SK-N-MC (cell line): ENCODE results near the gene C2CD4A.
A peak's percentile ranks its signal among the peaks of the same experiment; 100 is the strongest.

Experiments
- DNase-seq: peaks from one replicate; pipeline ENCODE4 v3.0.0-alpha.2; 2011; ENCODE audit warnings: low read depth, low spot score
- H3K27ac ChIP-seq: fragments of 200-600 bp; sonication (generic); 2 replicates; pipeline ENCODE4 v1.5.1; 2016; ENCODE audit warnings: mixed run types
- H3K36me3 ChIP-seq: fragments of 200-600 bp; sonication (generic); 2 replicates; pipeline ENCODE4 v1.6.1; 2017; ENCODE audit warnings: antibody characterized with exemption, low read length, mixed read lengths; ENCODE audit not compliant: insufficient read depth
- H3K4me3 ChIP-seq: fragments of 200-600 bp; sonication (generic); 2 replicates; pipeline ENCODE4 v1.5.1; 2016
- H3K9ac ChIP-seq: fragments of 200-600 bp; sonication (generic); 2 replicates; pipeline ENCODE4 v1.8.0; 2017; ENCODE audit warnings: mixed run types, mixed read lengths; ENCODE audit not compliant: insufficient read length
- H3K9me3 ChIP-seq: fragments of 200-600 bp; sonication (generic); 2 replicates; pipeline ENCODE4 v1.6.1; 2017; ENCODE audit warnings: low read depth, mild to moderate bottlenecking, antibody characterized with exemption, low read length, moderate library complexity, mixed read lengths
- EZH2 ChIP-seq: fragments of 200-600 bp; sonication (generic); IDR thresholded peaks from one replicate; pipeline ENCODE4 v1.6.1; 2017; ENCODE audit warnings: antibody characterized with exemption
- FOXP2 ChIP-seq: optimal IDR thresholded peaks from 2 replicates; pipeline ENCODE3; 2011; ENCODE audit warnings: mild to moderate bottlenecking, moderate library complexity; ENCODE audit not compliant: insufficient read depth; ENCODE audit errors: extremely low read length, control extremely low read depth
- POLR2AphosphoS5 ChIP-seq: IDR thresholded peaks from 2 replicates; pipeline ENCODE4 v1.6.1; 2012; ENCODE audit warnings: mild to moderate bottlenecking, low read depth, low read length, borderline replicate concordance

Gene C2CD4A, protein sequence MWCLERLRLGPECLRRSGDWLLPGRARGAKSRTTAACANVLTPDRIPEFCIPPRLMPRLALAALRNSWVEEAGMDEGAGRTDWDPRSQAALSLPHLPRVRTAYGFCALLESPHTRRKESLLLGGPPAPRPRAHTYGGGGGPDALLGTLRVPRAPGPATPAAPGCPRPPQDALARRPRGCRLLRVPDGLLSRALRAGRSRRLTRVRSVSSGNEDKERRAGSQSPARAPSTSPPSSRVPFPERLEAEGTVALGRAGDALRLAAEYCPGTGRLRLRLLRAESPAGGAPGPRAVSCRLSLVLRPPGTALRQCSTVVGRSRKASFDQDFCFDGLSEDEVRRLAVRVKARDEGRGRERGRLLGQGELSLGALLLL

DNA sequence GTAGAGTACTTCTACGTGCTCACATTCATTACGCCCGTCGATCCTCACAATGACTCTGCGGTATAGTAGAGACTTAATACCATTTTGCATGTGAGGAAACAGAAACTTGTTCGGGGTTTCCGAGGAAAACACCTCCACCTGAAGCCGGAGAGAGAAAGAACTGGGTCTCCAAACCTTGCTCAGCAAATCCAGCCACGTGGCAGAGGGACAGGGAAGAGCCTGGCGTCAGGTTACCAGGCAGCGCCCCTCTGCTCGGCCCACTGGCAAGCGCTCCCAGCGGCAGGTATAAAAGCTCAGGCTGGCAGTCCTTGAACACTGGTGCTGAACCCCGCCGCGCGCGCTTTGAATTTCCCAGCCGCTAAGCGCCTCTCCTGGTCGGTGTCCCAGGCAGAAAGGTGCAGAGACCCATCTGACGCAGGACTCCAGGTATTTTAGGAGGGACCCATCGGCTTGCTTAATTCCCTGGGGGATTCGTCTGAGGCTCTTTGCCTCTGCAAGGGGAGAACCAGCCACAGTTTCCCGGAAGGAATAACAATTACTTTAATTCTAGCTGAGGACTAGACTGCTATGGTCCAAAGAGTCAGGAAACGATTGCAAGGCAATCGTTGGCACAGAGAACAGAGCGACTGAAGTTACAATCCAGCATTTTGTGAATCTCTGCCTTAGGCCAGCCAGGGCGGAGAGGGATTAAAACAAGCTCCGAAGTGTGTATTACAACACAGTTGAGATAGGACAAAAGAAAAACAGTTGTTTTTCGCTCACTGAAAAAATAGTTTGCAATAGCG is at the start of gene C2CD4A:
Gene C2CD4A (plus strand): TSS at position 315 of the 785 bp plus-strand sequence. CDS start 637 bp downstream, outside the sequence.
- DNase-seq, result no peak
- H3K36me3 ChIP-seq, result no peaks in the 10 kb centered on the region
- no peak within 1 kb of the TSS for H3K27ac ChIP-seq
- peak within 1 kb of the TSS; percentile 79 for H3K4me3 ChIP-seq
- TF ChIP-seq EZH2, result no peak
- TF ChIP-seq POLR2AphosphoS5, result no peak
- no peak for TF ChIP-seq FOXP2
- H3K9ac ChIP-seq, result no peak within 1 kb of the TSS
- no peaks in the 10 kb centered on the region for H3K9me3 ChIP-seq

- DNase-seq, result no peak
- TF ChIP-seq POLR2AphosphoS5, result no peak
- TF ChIP-seq EZH2, result no peak
- TF ChIP-seq FOXP2, result no peak
- Histone ChIP-seq H3K36me3 (0 out of 2 replicates have a peak, but pooled peaks cover 4% of the 10 kb centered on the region), H3K27ac (no peak overlapping the region), H3K9ac (no peak overlapping the region), H3K4me3 (no peak overlapping the region), H3K9me3 (no peaks in the 10 kb centered on the region)
These were observed 46.1 kb upstream of the C2CD4A start for GRCh38 chr15:62020576-62021160.

DNA sequence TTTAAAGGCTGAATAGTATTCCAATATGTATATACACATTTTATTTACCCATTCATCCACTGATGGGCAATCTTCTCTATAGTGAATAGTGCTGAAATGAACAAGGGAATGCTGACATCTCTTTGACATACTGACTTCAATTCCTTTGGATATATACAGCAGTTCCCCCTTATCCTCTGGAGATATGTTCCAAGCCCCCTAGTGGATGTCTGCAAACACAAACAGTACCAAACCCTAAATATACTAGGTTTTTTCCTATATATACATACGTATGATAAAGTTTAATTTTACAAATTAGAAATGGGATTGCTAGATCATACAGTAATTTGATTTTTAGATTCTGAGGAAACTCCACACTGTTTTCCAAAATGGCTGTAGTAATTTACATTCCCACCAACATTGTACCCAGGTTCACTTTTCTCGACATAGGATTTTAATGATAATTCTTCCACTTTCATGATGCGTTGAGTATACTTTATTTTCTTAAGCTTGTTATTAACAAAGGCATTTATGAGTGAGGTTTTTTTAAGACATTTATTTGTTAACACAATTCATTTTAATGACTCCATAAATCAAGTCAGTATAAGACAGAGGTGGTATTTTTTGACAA is 44.7 kb upstream of the C2CD4A start:
- Histone ChIP-seq H3K9ac (no peak overlapping the region), H3K27ac (no peak overlapping the region), H3K9me3 (no peaks in the 10 kb centered on the region), H3K4me3 (no peak overlapping the region), H3K36me3 (0 out of 2 replicates have a peak, but pooled peaks cover 4% of the 10 kb centered on the region)
- no peak for DNase-seq
- TF ChIP-seq EZH2 (no peak), POLR2AphosphoS5 (no peak), FOXP2 (no peak)

GRCh38 chr15:62026487-62027262 is 40.1 kb upstream of the C2CD4A start:
- TF ChIP-seq POLR2AphosphoS5, result no peak; the same call in 1 of the 2 replicates
- no peak for TF ChIP-seq EZH2
- TF ChIP-seq FOXP2, result no peak
- Histone ChIP-seq H3K9me3 (no peaks in the 10 kb centered on the region), H3K4me3 (no peak overlapping the region), H3K27ac (no peak overlapping the region), H3K36me3 (no peaks in the 10 kb centered on the region; the same call in 1 of the 2 replicates), H3K9ac (no peak overlapping the region)
- DNase-seq, result peak; percentile 30

DNA sequence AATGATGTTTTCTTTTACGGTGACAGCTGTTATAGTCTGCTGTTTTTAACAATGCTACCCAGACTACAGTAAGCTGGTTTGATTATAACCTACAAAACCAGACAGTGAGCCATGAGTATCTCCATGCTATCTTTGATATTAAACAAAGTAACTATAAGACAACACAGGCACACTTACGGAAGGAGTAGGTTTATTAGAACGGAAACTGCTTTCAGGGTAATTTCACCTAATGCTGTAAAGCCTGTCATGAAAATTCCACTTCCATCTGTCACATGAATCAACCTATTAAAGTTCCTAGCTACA is 39.6 kb upstream of the C2CD4A start:
- H3K9ac ChIP-seq, result no peak overlapping the region
- no peaks in the 10 kb centered on the region for H3K9me3 ChIP-seq
- no peak overlapping the region for H3K4me3 ChIP-seq
- TF ChIP-seq POLR2AphosphoS5 (no peak), FOXP2 (no peak), EZH2 (no peak)
- DNase-seq, result no peak
- no peak overlapping the region for H3K27ac ChIP-seq
- no peaks in the 10 kb centered on the region; the same call in 1 of the 2 replicates for H3K36me3 ChIP-seq

GRCh38 chr15:62027916-62028315 is 38.9 kb upstream of the C2CD4A start:
- no peak for TF ChIP-seq EZH2
- TF ChIP-seq FOXP2, result no peak
- TF ChIP-seq POLR2AphosphoS5, result no peak
- no peak overlapping the region for H3K27ac ChIP-seq
- no peaks in the 10 kb centered on the region; the same call in 1 of the 2 replicates for H3K36me3 ChIP-seq
- no peaks in the 10 kb centered on the region for H3K9me3 ChIP-seq
- no peak overlapping the region for H3K9ac ChIP-seq
- no peak overlapping the region for H3K4me3 ChIP-seq
- DNase-seq, result no peak

DNA sequence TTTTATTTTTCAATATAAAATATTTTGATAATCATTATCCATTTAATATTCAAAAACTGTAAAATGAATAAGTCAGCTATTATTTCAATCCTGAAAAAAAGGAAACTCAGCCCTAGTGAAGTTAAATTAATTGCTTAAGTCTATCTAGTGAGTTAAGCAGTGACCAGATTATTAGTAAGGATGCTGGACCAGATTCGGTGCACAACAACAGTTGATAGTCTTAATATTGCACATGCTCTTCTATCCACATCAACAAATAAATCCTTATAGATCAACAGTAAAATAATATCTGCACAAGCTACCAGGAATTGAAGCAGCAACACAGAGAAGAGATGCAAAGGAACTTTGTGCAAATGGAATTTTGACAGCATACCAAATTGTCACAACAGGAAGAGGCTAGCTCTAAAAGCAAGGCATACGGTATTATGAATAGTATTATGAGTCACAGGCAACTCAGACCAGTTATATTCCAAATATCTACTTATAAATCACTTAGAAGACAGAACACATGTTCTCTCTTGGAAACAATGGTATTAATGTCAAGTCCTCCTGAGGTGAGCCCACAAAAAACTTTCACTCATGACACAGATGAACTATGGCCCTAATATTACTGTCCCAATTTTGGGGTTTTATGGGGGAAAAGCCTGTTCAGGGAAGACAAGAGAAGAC is 31.4 kb upstream of the C2CD4A start:
- H3K9me3 ChIP-seq, result no peaks in the 10 kb centered on the region
- peaks cover 3% of the 10 kb centered on the region for H3K36me3 ChIP-seq
- no peak for DNase-seq
- H3K27ac ChIP-seq, result no peak overlapping the region
- no peak for TF ChIP-seq POLR2AphosphoS5
- TF ChIP-seq EZH2, result no peak
- TF ChIP-seq FOXP2, result no peak
- no peak overlapping the region for H3K4me3 ChIP-seq
- H3K9ac ChIP-seq, result no peak overlapping the region
